Umbilical cord (tissue), 2 donors: ENCODE measurements around the gene MAGT1. TPM values are rescaled to one million over a fixed set of nuclear protein-coding genes. Genes with fewer than 3 reads are reported as not detected.
A peak's percentile ranks its signal among the peaks of the same experiment; 100 is the strongest.
"Not testable (repeated sequence)": the region's sequence is repeated elsewhere in the genome, so short reads cannot be mapped to it uniquely, and the experiment has no call there.

Source experiments
- DNase-seq: peaks from one replicate; pipeline ENCODE4 v3.0.0-alpha.2; 2015; ENCODE audit warnings: low spot score
- total RNA-seq: library from RNA; depleted of rRNA; stranded (reverse); fragments of >200 nt; gene quantifications from one replicate; pipeline ENCODE4 v1.2.3, GENCODE V29; 2014; ENCODE audit warnings: low replicate concordance; ENCODE audit not compliant: insufficient read depth

Gene MAGT1
- total RNA-seq, 1 donor from 2014 or later, result 55.6 TPM

- no peak for DNase-seq
Observed at GRCh38 chrX:77875372-77875771, 19.9 kb downstream of the MAGT1 start.

GRCh38 chrX:77831544-77831943 lies 63.7 kb downstream of the MAGT1 start:
- not testable (repeated sequence) for DNase-seq

- DNase-seq, result not testable (repeated sequence)
Observed at GRCh38 chrX:77821989-77822388, 73.2 kb downstream of the MAGT1 start.

- DNase-seq, result no peak
Observed at GRCh38 chrX:77820091-77820727, 75.0 kb downstream of the MAGT1 start.

GRCh38 chrX:77814210-77814609 lies 81.0 kb downstream of the MAGT1 start:
- DNase-seq, result no peak

GRCh38 chrX:77802201-77802600 lies 93.0 kb downstream of the MAGT1 start:
- no peak for DNase-seq

- DNase-seq, result no peak
Observed at GRCh38 chrX:77795124-77795523, 100.1 kb downstream of the MAGT1 start.

GRCh38 chrX:77793946-77794345 lies 101.3 kb downstream of the MAGT1 start:
- DNase-seq, result no peak

- peak; percentile 51 for DNase-seq
Observed at GRCh38 chrX:77788050-77788449, 107.2 kb downstream of the MAGT1 start.

GRCh38 chrX:77786365-77786680 lies 108.9 kb downstream of the MAGT1 start:
- DNase-seq, result no peak

GRCh38 chrX:77785486-77786364 lies 109.5 kb downstream of the MAGT1 start, which contains the start of gene ATRX:
TSS of gene ATRX (minus strand) at chrX:77786216. CDS start at chrX:77786001, 215 bp downstream.
- DNase-seq, result peak; percentile 86

- DNase-seq, result no peak
Observed at GRCh38 chrX:77779695-77780094, 115.5 kb downstream of the MAGT1 start.

- DNase-seq, result no peak
Observed at GRCh38 chrX:77776659-77777058, 118.6 kb downstream of the MAGT1 start.

Other genes with a start within 250 kb of the MAGT1 start
- gene ATRX, start 109.2 kb downstream of the MAGT1 start, total RNA-seq, result 142 TPM
- 104 TPM for gene COX7B, start 4.0 kb upstream of the MAGT1 start, total RNA-seq
- 15.6 TPM for gene ATP7A, start 15.3 kb upstream of the MAGT1 start, total RNA-seq
- gene PGAM4, start 74.2 kb upstream of the MAGT1 start, total RNA-seq, result not detected
- 203 TPM for gene PGK1, start 208.8 kb upstream of the MAGT1 start, total RNA-seq
- gene TAF9B, start 244.2 kb upstream of the MAGT1 start, total RNA-seq, result 23.4 TPM